HAP-1 (cell line): ENCODE data around the gene TTLL5.
A peak's percentile ranks its signal among the peaks of the same experiment; 100 is the strongest.

Experiments
- DNase-seq, 2 experiments: peaks; one replicate each; pipeline ENCODE4 v3.0.0-alpha.2; 2016 to 2020; ENCODE audit warnings: low spot score in 2 of 2
- H3K27me3 ChIP-seq: fragments of 250-450 bp; sonication (Bioruptor Pico); 2 replicates; pipeline ENCODE4 v1.5.1; 2020; ENCODE audit warnings: low read depth, mild to moderate bottlenecking, moderate library complexity
- H3K36me3 ChIP-seq: fragments of 250-450 bp; sonication (Bioruptor Pico); replicated peaks from 2 replicates; pipeline ENCODE4 v1.5.1; 2020; ENCODE audit warnings: mild to moderate bottlenecking
- H3K4me1 ChIP-seq: fragments of 250-450 bp; sonication (Bioruptor Pico); 2 replicates; pipeline ENCODE4 v1.5.1; 2020; ENCODE audit warnings: mild to moderate bottlenecking
- H3K4me3 ChIP-seq: fragments of 250-450 bp; sonication (Bioruptor Pico); 2 replicates; pipeline ENCODE4 v1.5.1; 2020; ENCODE audit warnings: mild to moderate bottlenecking, moderate library complexity
- H3K9me3 ChIP-seq: fragments of 250-450 bp; sonication (Bioruptor Pico); 2 replicates; pipeline ENCODE4 v1.5.1; 2020; ENCODE audit warnings: mild to moderate bottlenecking, moderate library complexity
- in situ Hi-C: fragments of 300-500 bp; cut with MboI; formaldehyde crosslinking; loops from 3 replicates; pipeline ENCODE4 v1.14.3; 2020; ENCODE audit warnings: low sequenced_read_pairs, inconsistent platforms, mixed read lengths

TTLL5 gene

DNA sequence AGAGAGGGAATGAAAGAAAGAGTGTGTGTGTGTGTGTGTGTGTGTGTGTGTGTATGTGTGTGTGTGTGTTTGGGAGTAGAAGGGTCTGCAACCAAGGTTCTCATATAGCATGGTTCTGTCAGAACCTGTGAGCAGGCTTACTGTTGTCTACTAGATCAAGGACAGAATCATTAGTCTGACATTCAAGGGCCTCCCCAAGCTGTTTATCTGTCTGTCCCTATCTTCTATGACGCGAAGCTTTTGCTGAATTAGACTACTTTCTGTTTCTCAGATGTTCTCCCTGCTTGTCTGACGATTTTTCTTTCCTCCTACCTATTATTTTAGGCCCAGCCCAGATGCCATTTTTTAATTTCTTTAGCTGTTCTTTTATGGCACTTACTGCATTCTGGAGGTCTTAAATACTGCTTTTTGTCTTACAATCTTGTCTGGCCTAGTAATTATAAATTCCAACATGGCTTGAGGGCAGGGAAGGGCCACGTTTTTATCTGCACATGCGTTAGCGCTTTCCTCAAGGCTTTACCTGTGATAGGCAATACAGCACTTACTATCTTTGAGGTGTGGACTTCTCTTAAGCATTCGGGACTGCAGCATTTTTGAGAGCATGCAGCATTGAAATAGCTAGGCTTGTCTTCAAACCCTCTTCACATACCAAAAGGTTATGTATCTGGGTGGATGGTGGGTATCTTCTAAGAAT, 150.2 kb downstream of the TTLL5 start:
- in situ Hi-C loops, result no loop called here
- H3K27me3 ChIP-seq, result no peaks in the 10 kb centered on the region
- no peaks in the 10 kb centered on the region for H3K36me3 ChIP-seq
- DNase-seq, result no peak
- no peaks in the 10 kb centered on the region for H3K4me1 ChIP-seq
- H3K4me3 ChIP-seq, result no peak overlapping the region
- no peaks in the 10 kb centered on the region for H3K9me3 ChIP-seq

DNA sequence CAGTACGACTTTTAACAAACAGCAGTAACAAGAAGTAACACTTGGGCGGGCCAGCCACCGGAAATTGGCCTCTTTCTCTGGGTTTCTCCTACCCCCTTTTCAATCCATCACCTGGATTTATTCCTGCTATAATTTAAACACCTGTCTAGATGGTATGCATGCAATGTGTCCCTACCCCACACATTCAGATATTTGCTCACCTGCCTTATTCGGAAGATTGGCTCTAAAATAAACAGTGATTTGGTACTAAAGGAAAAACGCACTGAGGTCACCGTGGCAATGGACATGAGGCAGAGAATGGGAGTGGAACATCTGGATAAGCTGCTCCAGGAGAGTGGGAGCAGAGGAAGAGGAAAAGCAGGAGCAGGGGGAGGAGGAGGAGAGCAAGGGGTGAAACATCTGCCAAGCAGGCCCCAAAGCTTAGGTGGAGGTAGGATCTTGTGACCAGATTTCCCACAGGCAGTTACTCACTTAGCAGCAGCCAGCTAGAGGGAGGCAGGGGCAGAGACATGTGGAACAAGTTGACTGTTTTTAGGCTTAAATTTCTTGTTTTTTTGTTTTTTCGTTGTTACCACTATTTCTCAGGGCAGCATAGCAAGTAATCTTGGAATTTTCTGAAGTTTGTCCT, 150.9 kb downstream of the TTLL5 start:
- in situ Hi-C loops, result no loop called here
- no peak overlapping the region for H3K4me3 ChIP-seq
- H3K36me3 ChIP-seq, result no peaks in the 10 kb centered on the region
- H3K4me1 ChIP-seq, result no peaks in the 10 kb centered on the region
- no peaks in the 10 kb centered on the region for H3K9me3 ChIP-seq
- no peak for DNase-seq
- no peaks in the 10 kb centered on the region for H3K27me3 ChIP-seq

DNA sequence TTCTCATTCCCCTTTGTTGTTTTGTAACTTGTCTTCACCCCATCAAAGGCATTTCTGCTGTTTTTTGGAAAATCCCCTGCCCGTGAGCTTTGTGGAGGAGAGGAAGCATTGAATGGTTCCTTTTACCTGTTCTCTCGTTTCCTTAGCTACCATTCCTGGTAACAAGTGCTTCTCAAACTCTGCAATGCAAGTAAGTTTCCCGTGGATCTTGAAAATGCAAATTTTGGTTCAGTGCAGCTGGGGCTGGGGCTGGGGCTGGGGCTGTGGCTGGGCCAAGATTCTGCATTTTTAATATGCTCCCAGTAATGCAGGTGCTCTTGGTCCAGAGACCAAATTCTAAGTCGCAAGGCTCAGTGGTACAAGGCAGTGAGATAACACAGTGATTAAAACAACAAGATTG, 151.6 kb downstream of the TTLL5 start:
- in situ Hi-C loops, result no loop called here
- Histone ChIP-seq H3K4me3 (no peak overlapping the region), H3K36me3 (no peaks in the 10 kb centered on the region), H3K27me3 (no peaks in the 10 kb centered on the region), H3K9me3 (no peaks in the 10 kb centered on the region), H3K4me1 (no peaks in the 10 kb centered on the region)
- DNase-seq, result no peak

DNA sequence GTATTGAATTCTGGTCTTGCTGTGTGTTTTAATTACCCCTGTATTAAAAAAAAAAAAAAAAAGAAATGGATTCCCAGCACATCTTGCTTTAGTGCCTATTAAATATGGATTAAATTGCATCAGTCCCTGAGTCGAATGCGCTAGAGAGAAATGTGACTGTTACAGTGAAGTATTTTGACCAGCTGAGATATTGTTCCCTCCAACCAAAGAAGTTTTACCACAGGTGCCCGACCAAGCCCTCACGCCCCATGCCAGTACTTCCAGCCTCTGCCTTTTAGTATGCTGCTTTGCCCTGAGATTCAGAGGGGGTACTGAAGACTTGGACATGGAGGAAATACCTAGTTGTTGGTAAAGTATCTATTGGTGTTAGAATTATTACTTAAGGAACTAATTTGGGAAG, 159.7 kb downstream of the TTLL5 start:
- no peak for DNase-seq
- Histone ChIP-seq H3K27me3 (no peaks in the 10 kb centered on the region), H3K36me3 (no peaks in the 10 kb centered on the region), H3K4me3 (no peak overlapping the region), H3K9me3 (no peaks in the 10 kb centered on the region), H3K4me1 (peaks cover 15% of the 10 kb centered on the region)
- in situ Hi-C loops, result no loop called here

DNA sequence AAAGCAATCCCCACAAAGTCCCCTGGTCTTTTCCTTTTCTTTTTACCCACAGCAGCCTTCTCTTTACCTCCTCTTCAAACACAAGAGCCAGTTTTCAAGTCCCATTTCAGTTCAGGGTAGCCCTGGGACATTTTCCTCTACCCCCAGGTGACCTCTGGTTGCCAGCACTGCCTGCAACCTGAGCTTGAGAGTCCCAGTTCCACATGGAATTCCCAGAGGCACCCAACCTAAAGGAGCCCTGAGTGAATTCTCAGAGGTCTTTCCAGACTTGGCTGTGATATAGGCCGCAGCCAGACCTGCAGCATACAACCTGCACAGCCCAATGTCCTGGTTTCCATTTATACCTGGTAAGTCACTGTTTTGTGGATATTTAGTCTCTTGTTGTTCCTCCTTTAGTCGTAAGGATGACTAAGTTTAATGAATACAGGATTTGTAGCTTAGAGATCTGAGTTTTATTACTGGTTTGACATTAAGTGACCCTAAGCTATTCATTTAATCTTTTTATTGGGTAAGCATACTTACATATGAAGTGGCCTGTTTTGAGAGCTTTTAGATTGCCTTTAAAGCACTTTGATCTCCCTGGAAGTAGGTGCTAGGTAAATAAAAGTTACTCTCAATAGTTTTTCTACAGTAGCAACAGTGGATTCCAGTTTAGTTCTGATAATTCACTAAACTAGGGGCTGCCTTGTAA, 160.9 kb downstream of the TTLL5 start:
- DNase-seq, result peak; percentile 30 to 84
- Histone ChIP-seq H3K4me3 (no peak overlapping the region), H3K9me3 (no peaks in the 10 kb centered on the region), H3K36me3 (no peaks in the 10 kb centered on the region), H3K4me1 (peaks cover 15% of the 10 kb centered on the region), H3K27me3 (no peaks in the 10 kb centered on the region)
- in situ Hi-C loops, result no loop called here

DNA sequence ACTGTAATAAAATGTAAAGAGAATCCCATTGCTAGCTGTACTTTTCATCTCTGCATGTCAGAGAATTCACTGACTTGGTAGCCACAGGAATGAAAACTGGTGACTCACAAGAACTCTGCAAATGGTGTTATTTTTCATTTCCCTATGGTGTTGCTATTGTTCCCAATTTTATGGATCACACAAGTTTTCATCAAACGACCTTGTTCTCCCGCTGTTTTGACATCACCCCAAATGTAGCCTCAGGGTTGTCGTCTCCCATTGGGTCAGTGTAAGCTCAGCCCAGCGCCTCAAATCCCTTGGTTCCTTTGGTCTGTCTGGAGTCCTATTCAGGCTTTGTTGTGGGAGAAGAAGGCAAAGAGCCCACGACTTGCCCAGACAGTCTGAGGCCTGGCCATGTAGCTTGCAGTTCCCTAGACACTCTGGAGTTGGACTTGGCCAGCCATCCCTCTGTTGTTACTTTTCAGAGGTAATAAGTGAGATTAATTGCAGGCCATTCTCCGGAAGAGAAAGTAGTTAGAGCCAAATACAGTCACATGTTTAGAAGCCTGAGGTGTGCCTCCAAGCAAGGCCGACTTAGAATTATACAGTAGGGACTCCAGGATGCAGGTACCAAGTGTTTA, 161.6 kb downstream of the TTLL5 start:
- in situ Hi-C loops, result no loop called here
- DNase-seq, result peak in 1 of 2 experiments; percentile 13
- Histone ChIP-seq H3K36me3 (no peaks in the 10 kb centered on the region), H3K4me1 (peaks cover 15% of the 10 kb centered on the region), H3K4me3 (no peak overlapping the region), H3K27me3 (no peaks in the 10 kb centered on the region), H3K9me3 (no peaks in the 10 kb centered on the region)

DNA sequence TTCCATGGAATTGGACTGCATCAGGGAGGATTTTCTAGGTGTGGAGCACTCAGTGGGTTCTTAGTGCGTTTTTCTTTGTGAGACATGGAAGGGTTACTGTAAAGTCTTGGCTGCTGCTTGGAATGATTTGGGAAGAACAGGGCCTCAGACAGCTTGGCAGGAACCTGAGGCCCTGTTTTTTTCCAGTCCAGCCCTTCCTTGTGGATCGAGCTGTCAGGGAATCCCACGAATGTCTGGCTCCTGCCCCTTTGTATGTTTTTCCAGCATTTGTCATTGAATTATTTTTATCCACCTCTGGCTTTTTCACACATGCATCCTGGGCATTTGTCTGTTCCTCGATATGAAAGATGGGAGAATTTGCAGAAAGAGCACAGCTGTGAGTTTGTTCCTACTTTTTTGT, 162.3 kb downstream of the TTLL5 start:
- H3K9me3 ChIP-seq, result no peaks in the 10 kb centered on the region
- no peak for DNase-seq
- H3K4me3 ChIP-seq, result no peak overlapping the region
- no peaks in the 10 kb centered on the region for H3K36me3 ChIP-seq
- no peaks in the 10 kb centered on the region for H3K27me3 ChIP-seq
- peaks cover 15% of the 10 kb centered on the region for H3K4me1 ChIP-seq
- in situ Hi-C loops, result no loop called here

DNA sequence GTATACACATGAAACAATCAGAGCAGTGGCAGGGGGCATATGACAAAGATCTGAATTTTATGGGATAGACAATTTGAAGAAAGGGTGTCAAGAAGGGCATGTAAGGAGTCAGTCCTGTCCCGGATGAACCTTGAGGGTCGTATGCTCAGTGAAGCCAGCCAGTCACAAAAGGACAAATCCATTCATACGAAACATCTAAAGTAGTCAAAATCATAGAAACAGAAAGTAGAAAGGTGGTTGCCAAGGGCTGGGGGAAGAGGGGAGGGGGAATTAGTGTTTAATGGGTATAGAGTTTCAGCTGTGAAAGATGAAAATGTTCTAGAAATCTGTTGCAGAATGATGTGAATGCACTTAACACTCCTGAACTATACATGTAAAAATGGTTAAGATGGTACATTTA, 163.3 kb downstream of the TTLL5 start:
- no peaks in the 10 kb centered on the region for H3K27me3 ChIP-seq
- no peak overlapping the region for H3K4me3 ChIP-seq
- peaks cover 15% of the 10 kb centered on the region for H3K4me1 ChIP-seq
- no peak for DNase-seq
- no peaks in the 10 kb centered on the region for H3K9me3 ChIP-seq
- H3K36me3 ChIP-seq, result no peaks in the 10 kb centered on the region
- in situ Hi-C loops, result no loop called here

DNA sequence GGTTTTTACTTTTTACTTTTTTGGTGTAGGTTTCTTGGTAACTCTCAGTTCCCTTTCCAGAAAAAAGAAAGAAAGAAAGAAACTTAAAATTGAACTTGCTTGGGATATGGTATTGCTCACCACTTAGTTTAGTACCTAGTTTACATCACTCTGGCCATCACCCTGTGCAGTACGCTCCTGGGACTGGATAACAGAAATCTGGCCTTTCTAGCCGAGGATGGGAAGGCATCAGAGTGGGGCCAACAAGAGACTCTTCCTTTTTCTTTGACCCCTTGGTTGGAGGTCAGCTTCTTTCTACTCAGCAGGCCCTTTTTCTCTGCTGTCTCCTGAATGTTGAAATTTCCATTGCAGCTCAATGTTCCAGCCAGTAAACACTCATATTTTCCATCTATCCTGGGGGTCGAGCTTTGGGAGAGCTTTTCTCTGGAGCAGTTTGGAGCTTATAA, 164.1 kb downstream of the TTLL5 start:
- DNase-seq, result no peak

DNA sequence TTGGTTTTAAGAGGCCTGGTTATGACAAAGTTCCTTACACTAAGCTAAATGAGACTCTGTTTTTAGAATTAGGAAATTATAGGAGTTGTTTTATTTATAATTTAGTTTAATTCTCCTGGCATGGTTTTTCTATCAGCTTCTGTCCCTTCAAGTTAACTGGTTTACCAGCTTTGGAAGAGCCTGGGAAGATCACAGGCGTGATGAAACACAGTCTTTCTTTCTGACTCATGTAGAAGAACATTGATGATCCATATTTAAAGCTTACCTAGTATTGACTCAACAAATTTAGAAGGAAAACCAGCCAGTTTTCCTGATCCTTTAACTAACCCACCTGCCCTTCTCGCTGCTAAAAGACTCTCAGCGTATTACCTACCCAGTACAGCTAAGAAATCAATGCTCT, 165.6 kb downstream of the TTLL5 start:
- DNase-seq, result no peak
- Histone ChIP-seq H3K4me1 (peaks cover 14% of the 10 kb centered on the region), H3K36me3 (no peaks in the 10 kb centered on the region), H3K27me3 (no peaks in the 10 kb centered on the region), H3K9me3 (no peaks in the 10 kb centered on the region), H3K4me3 (no peak overlapping the region)
- in situ Hi-C loops, result no loop called here

More for the DNA sequence above, 164.1 kb downstream of the TTLL5 start:
- Histone ChIP-seq H3K36me3 (no peaks in the 10 kb centered on the region), H3K27me3 (no peaks in the 10 kb centered on the region), H3K4me3 (no peak overlapping the region), H3K9me3 (no peaks in the 10 kb centered on the region), H3K4me1 (peaks cover 15% of the 10 kb centered on the region)
- in situ Hi-C loops, result no loop called here

DNA sequence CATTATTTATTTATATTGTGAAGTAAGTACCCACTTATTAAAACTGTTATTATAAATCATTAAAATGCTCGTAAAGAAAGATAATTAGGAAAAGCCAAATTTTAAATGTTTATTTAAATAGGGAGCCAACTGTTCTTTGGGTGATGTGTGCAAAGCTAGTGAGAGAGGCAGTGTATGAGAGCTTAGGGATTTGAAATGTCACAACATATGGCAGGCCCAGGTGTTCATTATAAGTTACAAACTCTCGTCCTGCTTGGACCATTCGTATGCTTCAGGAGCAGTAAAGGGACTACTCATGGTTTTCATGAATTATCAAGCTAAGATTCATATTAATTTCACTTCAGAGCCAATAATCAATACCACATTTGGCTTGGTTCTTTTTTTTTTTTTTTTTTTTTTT, 166.3 kb downstream of the TTLL5 start:
- in situ Hi-C loops, result no loop called here

DNA sequence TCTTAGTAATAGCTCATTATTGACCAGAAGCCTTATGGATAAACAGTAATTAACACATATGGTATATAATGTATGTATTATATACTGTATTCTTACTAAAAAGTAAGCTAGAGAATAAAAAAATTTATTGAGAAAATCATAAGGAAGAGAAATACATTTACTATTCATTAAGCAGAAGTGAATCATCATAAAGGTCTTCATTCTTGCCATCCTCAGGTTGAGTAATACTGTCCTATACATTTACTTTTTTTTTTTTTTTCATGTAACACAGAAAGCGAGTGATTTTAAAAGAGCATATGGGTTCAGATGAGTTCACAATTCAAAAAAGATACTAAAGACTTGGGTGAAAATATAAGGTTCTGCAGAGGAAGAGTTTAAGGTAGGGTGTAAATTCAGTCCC, 168.3 kb downstream of the TTLL5 start:
- Histone ChIP-seq H3K27me3 (no peaks in the 10 kb centered on the region), H3K36me3 (no peaks in the 10 kb centered on the region), H3K4me1 (no peaks in the 10 kb centered on the region), H3K9me3 (no peaks in the 10 kb centered on the region), H3K4me3 (no peak overlapping the region)
- in situ Hi-C loops, result no loop called here
- DNase-seq, result no peak

More for the DNA sequence above, 166.3 kb downstream of the TTLL5 start:
- no peak for DNase-seq
- Histone ChIP-seq H3K27me3 (no peaks in the 10 kb centered on the region), H3K9me3 (no peaks in the 10 kb centered on the region), H3K4me3 (no peak overlapping the region), H3K36me3 (no peaks in the 10 kb centered on the region), H3K4me1 (peaks cover 7% of the 10 kb centered on the region)

DNA sequence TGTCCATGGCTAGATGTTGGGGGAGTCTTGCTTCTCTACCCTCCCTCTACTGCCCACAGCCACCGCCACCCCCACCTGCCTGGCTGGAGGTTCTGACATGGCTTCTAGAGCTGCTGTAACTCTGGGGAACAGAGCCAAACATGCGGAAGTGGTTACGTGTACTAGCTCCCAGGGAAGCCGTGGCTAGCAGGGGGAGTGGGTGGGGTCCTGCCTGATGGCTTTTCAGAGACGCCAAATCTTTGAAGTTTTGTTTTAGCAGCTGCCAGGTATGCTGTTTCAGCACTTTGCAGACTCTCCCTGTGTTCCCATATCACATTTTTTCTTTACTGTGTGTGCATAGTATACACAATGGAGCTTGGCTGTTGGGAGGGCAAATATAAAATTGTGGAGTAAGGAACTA, 170.4 kb downstream of the TTLL5 start:
- no peak overlapping the region for H3K4me3 ChIP-seq

DNA sequence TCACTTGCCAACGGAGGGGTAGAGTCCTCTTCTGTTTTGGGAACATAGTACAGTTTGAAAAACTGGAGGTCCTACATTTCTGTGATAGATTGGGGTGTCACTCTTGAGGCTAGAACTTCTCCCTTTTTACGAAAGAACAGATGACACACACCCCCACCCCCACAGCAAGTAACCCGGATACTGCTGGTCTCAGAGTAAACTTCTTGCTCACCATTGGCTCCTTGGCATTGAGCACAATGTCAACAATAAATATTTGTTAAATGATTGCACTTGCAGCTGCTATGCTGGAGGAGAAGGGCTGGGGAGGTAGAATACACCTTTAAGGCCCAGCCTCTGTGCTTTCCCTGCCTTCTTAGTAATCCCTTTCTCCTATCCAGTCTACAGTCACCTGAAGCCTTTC, 170.9 kb downstream of the TTLL5 start:
- no peak overlapping the region for H3K4me3 ChIP-seq
- H3K9me3 ChIP-seq, result no peaks in the 10 kb centered on the region
- in situ Hi-C loops, result no loop called here
- no peaks in the 10 kb centered on the region for H3K27me3 ChIP-seq
- H3K36me3 ChIP-seq, result no peaks in the 10 kb centered on the region
- no peaks in the 10 kb centered on the region for H3K4me1 ChIP-seq
- DNase-seq, result no peak

More for the DNA sequence above, 170.4 kb downstream of the TTLL5 start:
- no peak for DNase-seq
- H3K36me3 ChIP-seq, result no peaks in the 10 kb centered on the region
- H3K9me3 ChIP-seq, result no peaks in the 10 kb centered on the region
- no peaks in the 10 kb centered on the region for H3K4me1 ChIP-seq
- in situ Hi-C loops, result no loop called here
- no peaks in the 10 kb centered on the region for H3K27me3 ChIP-seq
